ENCODE measurements around the gene ARMC8. TPM values are rescaled to one million over a fixed set of nuclear protein-coding genes. Genes with fewer than 3 reads are reported as not detected.

ARMC8 gene
- total RNA-seq, 1 donor from 2014 or later, result 33.2 TPM

DNA sequence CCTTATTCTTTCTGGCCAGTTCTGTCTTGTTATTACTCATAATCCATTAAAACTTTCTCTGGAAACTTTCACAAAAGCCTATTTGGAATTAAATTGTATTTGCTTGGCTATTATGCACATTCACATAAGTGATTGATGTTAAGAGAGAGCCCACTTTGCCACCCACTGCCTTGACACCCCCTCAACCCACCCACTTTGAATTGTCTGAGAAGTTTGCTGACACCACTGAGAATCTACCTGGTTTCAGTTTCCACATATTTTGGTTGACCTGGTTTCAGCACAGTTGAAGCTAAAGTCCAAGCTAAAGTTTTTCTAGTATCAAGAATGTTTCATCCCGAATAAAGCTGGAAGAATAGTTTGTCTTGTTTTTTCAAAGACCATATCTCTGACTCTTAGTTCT lies 70.9 kb downstream of the ARMC8 start:
- TF ChIP-seq, protein P1, sequence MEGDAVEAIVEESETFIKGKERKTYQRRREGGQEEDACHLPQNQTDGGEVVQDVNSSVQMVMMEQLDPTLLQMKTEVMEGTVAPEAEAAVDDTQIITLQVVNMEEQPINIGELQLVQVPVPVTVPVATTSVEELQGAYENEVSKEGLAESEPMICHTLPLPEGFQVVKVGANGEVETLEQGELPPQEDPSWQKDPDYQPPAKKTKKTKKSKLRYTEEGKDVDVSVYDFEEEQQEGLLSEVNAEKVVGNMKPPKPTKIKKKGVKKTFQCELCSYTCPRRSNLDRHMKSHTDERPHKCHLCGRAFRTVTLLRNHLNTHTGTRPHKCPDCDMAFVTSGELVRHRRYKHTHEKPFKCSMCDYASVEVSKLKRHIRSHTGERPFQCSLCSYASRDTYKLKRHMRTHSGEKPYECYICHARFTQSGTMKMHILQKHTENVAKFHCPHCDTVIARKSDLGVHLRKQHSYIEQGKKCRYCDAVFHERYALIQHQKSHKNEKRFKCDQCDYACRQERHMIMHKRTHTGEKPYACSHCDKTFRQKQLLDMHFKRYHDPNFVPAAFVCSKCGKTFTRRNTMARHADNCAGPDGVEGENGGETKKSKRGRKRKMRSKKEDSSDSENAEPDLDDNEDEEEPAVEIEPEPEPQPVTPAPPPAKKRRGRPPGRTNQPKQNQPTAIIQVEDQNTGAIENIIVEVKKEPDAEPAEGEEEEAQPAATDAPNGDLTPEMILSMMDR (IDR thresholded peaks at IDR 0.05; ENCODE audit: insufficient read depth, low read depth, low read length), result no peak
- TF ChIP-seq EZH2 (IDR thresholded peaks at IDR 0.05; ENCODE audit: insufficient read depth, low read length), result no peak
- Histone ChIP-seq H3K4me3 (ENCODE audit: insufficient read depth, low read depth, low read length) (no peak overlapping the region), H3K27me3 (ENCODE audit: insufficient read depth, low read length) (no peaks in the 10 kb centered on the region), H3K27ac (ENCODE audit: low read depth, low read length) (no peak overlapping the region), H3K4me2 (ENCODE audit: low read length) (no peak overlapping the region), H3K79me2 (ENCODE audit: insufficient read depth, low read length) (no peaks in the 10 kb centered on the region), H4K20me1 (ENCODE audit: insufficient read depth, low read length) (no peaks in the 10 kb centered on the region), H3K9me3 (ENCODE audit: insufficient read depth, low read depth, low read length) (no peaks in the 10 kb centered on the region), H3K9ac (ENCODE audit: low read length) (no peak overlapping the region), H2AFZ (ENCODE audit: low read depth, low read length) (no peak overlapping the region), H3K4me1 (ENCODE audit: insufficient read depth, low read length) (no peaks in the 10 kb centered on the region), H3K36me3 (ENCODE audit: insufficient read depth, low read length) (peaks cover 2% of the 10 kb centered on the region)
- H3K27ac Mint-ChIP-seq (ENCODE audit: unreplicated experiment), result no peak overlapping the region
- H3K9me3 Mint-ChIP-seq (ENCODE audit: unreplicated experiment), result no peaks in the 10 kb centered on the region
- no peaks in the 10 kb centered on the region for H3K27me3 Mint-ChIP-seq (ENCODE audit: low read depth, unreplicated experiment)
- no peak for FAIRE-seq
- peaks cover 9% of the 10 kb centered on the region for H3K4me1 Mint-ChIP-seq (ENCODE audit: low read depth, unreplicated experiment)
- H3K36me3 Mint-ChIP-seq (ENCODE audit: low read depth, unreplicated experiment), result peaks cover 5% of the 10 kb centered on the region
- no peak for DNase-seq (ENCODE audit: low read depth)
- no peak overlapping the region for H3K4me3 Mint-ChIP-seq (ENCODE audit: unreplicated experiment)

DNA sequence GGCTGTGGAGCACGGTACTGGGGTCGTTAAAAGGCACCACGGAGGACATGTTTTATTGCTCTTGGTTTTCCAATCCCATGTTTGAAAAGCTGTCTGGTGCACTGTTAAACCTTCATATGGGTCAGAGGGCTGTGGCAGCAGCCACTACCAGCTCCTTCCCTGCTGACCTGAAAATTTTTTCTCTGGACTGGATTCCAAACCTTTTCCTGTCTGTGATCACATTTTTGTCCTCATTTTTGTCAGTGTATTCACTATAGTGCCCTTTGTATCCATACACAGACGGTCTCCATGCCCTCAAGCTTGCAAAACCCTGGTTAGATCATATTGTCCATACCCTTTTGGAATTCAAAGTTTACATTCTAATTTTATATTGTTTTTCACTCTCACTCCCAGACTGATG lies 72.0 kb downstream of the ARMC8 start:
- TF ChIP-seq, protein P1 (IDR thresholded peaks at IDR 0.05; ENCODE audit: insufficient read depth, low read depth, low read length), result no peak
- TF ChIP-seq EZH2 (IDR thresholded peaks at IDR 0.05; ENCODE audit: insufficient read depth, low read length), result no peak
- Histone ChIP-seq H3K4me1 (ENCODE audit: insufficient read depth, low read length) (no peaks in the 10 kb centered on the region), H3K27ac (ENCODE audit: low read depth, low read length) (no peak overlapping the region), H3K36me3 (ENCODE audit: insufficient read depth, low read length) (peaks cover 6% of the 10 kb centered on the region), H3K4me2 (ENCODE audit: low read length) (no peak overlapping the region), H3K4me3 (ENCODE audit: insufficient read depth, low read depth, low read length) (no peak overlapping the region), H2AFZ (ENCODE audit: low read depth, low read length) (no peak overlapping the region), H3K27me3 (ENCODE audit: insufficient read depth, low read length) (no peaks in the 10 kb centered on the region), H3K9ac (ENCODE audit: low read length) (no peak overlapping the region), H3K9me3 (ENCODE audit: insufficient read depth, low read depth, low read length) (no peaks in the 10 kb centered on the region), H4K20me1 (ENCODE audit: insufficient read depth, low read length) (no peaks in the 10 kb centered on the region), H3K79me2 (ENCODE audit: insufficient read depth, low read length) (no peaks in the 10 kb centered on the region)
- H3K36me3 Mint-ChIP-seq (ENCODE audit: low read depth, unreplicated experiment), result peaks cover 5% of the 10 kb centered on the region
- H3K27me3 Mint-ChIP-seq (ENCODE audit: low read depth, unreplicated experiment), result no peaks in the 10 kb centered on the region
- no peak overlapping the region for H3K4me3 Mint-ChIP-seq (ENCODE audit: unreplicated experiment)
- FAIRE-seq (no peak), DNase-seq (ENCODE audit: low read depth) (no peak)
- no peaks in the 10 kb centered on the region for H3K9me3 Mint-ChIP-seq (ENCODE audit: unreplicated experiment)
- H3K27ac Mint-ChIP-seq (ENCODE audit: unreplicated experiment), result no peak overlapping the region
- peaks cover 4% of the 10 kb centered on the region for H3K4me1 Mint-ChIP-seq (ENCODE audit: low read depth, unreplicated experiment)

DNA sequence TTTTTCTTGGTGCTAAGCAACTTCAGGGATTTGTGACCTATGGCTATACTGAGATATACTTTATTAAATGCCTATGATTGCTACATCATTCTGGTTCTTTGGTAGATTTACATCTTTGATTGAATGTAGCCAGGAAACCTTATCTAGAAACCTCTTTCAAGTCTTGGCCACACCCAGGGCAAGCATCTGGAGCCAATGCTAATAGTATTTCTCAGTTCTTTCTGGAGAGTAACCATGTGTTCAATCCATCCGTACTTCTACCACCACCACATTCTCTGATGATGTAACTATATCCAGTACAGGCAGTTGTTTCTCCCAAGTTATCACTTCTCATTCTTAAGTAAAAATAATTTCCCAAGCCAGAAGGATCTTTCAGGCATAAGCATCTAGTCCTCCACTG lies 73.5 kb downstream of the ARMC8 start:
- no peaks in the 10 kb centered on the region for H4K20me1 ChIP-seq (ENCODE audit: insufficient read depth, low read length)
- H3K4me3 ChIP-seq (ENCODE audit: insufficient read depth, low read depth, low read length), result no peak overlapping the region
- H3K4me2 ChIP-seq (ENCODE audit: low read length), result no peak overlapping the region
- peak; percentile 16 for DNase-seq (ENCODE audit: low read depth)
- Mint-ChIP-seq H3K4me3 (ENCODE audit: unreplicated experiment) (no peak overlapping the region), H3K27me3 (ENCODE audit: low read depth, unreplicated experiment) (no peaks in the 10 kb centered on the region), H3K9me3 (ENCODE audit: unreplicated experiment) (no peaks in the 10 kb centered on the region), H3K27ac (ENCODE audit: unreplicated experiment) (no peak overlapping the region), H3K4me1 (ENCODE audit: low read depth, unreplicated experiment) (no peaks in the 10 kb centered on the region), H3K36me3 (ENCODE audit: low read depth, unreplicated experiment) (peaks cover 5% of the 10 kb centered on the region)
- FAIRE-seq, result no peak
- H3K9me3 ChIP-seq (ENCODE audit: insufficient read depth, low read depth, low read length), result no peaks in the 10 kb centered on the region
- H3K4me1 ChIP-seq (ENCODE audit: insufficient read depth, low read length), result no peaks in the 10 kb centered on the region
- H3K27ac ChIP-seq (ENCODE audit: low read depth, low read length), result no peak overlapping the region
- H2AFZ ChIP-seq (ENCODE audit: low read depth, low read length), result no peak overlapping the region
- no peaks in the 10 kb centered on the region for H3K79me2 ChIP-seq (ENCODE audit: insufficient read depth, low read length)
- no peak overlapping the region for H3K9ac ChIP-seq (ENCODE audit: low read length)
- H3K36me3 ChIP-seq (ENCODE audit: insufficient read depth, low read length), result peaks cover 7% of the 10 kb centered on the region
- TF ChIP-seq, protein P1 (IDR thresholded peaks at IDR 0.05; ENCODE audit: insufficient read depth, low read depth, low read length), result no peak
- TF ChIP-seq EZH2 (IDR thresholded peaks at IDR 0.05; ENCODE audit: insufficient read depth, low read length), result no peak
- no peaks in the 10 kb centered on the region for H3K27me3 ChIP-seq (ENCODE audit: insufficient read depth, low read length)
